ENCODE results near the gene WDR26.

- no peak for TF ChIP-seq CTCF (IDR thresholded peaks at IDR 0.05; ENCODE audit: insufficient read depth, low read depth, low read length)
- TF ChIP-seq EZH2 (IDR thresholded peaks at IDR 0.05; ENCODE audit: insufficient read depth, low read length): no peak
These were observed 2.9 kb downstream of the WDR26 start for GRCh38 chr1:224431726-224432125.
